SK-N-SH treated with all-trans-retinoic acid at 6 μM for 48 hours (cell line): ENCODE data around the gene PVALEF.

ENCODE experiments used
- ARNTL ChIP-seq: fragments of 450-650 bp; formaldehyde crosslinking; IDR thresholded peaks from 2 replicates; pipeline ENCODE4 v1.5.0; 2020; ENCODE audit warnings: low read depth, mild to moderate bottlenecking, moderate library complexity, borderline replicate concordance
- GLIS3 ChIP-seq: fragments of 250-450 bp; sonication (Bioruptor Pico); IDR thresholded peaks from 2 replicates; pipeline ENCODE4 v1.5.0; 2020; ENCODE audit warnings: mild to moderate bottlenecking, moderate library complexity
- ISL1 ChIP-seq: fragments of 250-450 bp; sonication (Bioruptor Pico); IDR thresholded peaks from 2 replicates; pipeline ENCODE4 v2.1.2; 2022; ENCODE audit warnings: mild to moderate bottlenecking, moderate library complexity
- PPARA ChIP-seq: fragments of 250-450 bp; sonication (Bioruptor Pico); IDR thresholded peaks from 2 replicates; pipeline ENCODE4 v1.5.0; 2020; ENCODE audit warnings: mild to moderate bottlenecking, borderline replicate concordance
- SNAI2 ChIP-seq: fragments of 250-450 bp; sonication (Bioruptor Pico); IDR thresholded peaks from 2 replicates; pipeline ENCODE4 v1.5.0; 2020; ENCODE audit warnings: mild to moderate bottlenecking, moderate library complexity
- TOX ChIP-seq: fragments of 250-450 bp; sonication (Bioruptor Pico); IDR thresholded peaks from 2 replicates; pipeline ENCODE4 v1.8.0; 2021; ENCODE audit warnings: mild to moderate bottlenecking, moderate library complexity, borderline replicate concordance
- ZC3H10 ChIP-seq: fragments of 250-450 bp; sonication (Bioruptor Pico); IDR thresholded peaks from 2 replicates; pipeline ENCODE4 v1.5.1; 2021; ENCODE audit warnings: mild to moderate bottlenecking, moderate library complexity
- ZFP3 ChIP-seq: fragments of 250-450 bp; sonication (Bioruptor Pico); IDR thresholded peaks from 2 replicates; pipeline ENCODE4 v1.5.0; 2020; ENCODE audit warnings: mild to moderate bottlenecking, moderate library complexity
- ZFP30 ChIP-seq: fragments of 450-650 bp; formaldehyde crosslinking; IDR thresholded peaks from 2 replicates; pipeline ENCODE4 v1.5.0; 2022; ENCODE audit warnings: mild to moderate bottlenecking, moderate library complexity
- ZNF70 ChIP-seq: fragments of 450-650 bp; formaldehyde crosslinking; IDR thresholded peaks from 2 replicates; pipeline ENCODE4 v1.5.0; 2020; ENCODE audit warnings: mild to moderate bottlenecking, moderate library complexity
- TF ChIP-seq, protein P1 (sequence below): fragments of 250-450 bp; sonication (Bioruptor Pico); IDR thresholded peaks from 2 replicates; pipeline ENCODE4 v1.5.1; 2020; ENCODE audit warnings: low read depth, mild to moderate bottlenecking, moderate library complexity
- TF ChIP-seq, protein P2 (sequence below): fragments of 250-450 bp; sonication (Bioruptor Pico); IDR thresholded peaks from 2 replicates; pipeline ENCODE4 v1.8.0; 2021; ENCODE audit warnings: low read depth, mild to moderate bottlenecking, moderate library complexity, borderline replicate concordance
- TF ChIP-seq, protein P3 (sequence below): fragments of 250-450 bp; sonication (Bioruptor Pico); IDR thresholded peaks from 2 replicates; pipeline ENCODE4 v1.8.0; 2020; ENCODE audit warnings: mild to moderate bottlenecking, moderate library complexity, borderline replicate concordance

DNA sequence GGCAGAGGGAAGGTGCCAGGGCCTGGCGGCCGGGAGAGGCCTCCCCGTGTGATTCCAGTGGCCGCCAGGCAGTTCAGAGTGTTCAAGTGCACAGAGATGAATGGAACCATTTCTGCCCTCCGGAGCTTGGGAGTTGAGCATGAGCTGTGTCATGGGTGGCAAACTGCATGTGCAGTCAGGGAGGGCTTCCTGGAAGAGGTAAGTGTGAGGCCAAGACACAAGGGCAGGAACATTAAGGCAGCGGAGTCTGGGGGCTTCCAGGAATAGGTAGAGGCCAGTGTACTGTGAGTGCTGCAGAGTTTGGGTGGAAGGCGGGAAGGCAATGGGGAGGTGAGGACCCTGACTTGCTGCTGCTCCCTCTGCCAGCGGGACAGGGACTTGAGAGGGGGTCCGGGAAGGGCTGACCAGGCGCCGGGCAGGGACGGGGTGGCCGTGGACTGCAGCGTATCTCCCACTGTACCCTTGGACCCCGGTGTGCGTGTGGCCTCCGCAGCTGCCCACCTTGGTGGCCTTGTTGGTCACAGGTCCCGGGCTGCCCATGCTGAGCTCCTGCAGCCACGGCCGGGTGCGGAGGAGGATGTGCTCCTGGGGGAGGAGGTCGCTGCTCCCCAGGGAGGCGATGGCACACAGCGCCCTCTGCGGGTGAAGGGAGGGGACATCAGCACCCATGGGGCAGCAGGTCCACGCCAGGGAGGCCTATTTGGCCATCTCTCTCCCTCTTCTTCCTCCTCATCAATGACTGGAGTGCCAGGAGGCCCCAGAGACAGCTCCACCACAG lies 64.9 kb downstream of the PVALEF start:
- TF ChIP-seq, protein P1, sequence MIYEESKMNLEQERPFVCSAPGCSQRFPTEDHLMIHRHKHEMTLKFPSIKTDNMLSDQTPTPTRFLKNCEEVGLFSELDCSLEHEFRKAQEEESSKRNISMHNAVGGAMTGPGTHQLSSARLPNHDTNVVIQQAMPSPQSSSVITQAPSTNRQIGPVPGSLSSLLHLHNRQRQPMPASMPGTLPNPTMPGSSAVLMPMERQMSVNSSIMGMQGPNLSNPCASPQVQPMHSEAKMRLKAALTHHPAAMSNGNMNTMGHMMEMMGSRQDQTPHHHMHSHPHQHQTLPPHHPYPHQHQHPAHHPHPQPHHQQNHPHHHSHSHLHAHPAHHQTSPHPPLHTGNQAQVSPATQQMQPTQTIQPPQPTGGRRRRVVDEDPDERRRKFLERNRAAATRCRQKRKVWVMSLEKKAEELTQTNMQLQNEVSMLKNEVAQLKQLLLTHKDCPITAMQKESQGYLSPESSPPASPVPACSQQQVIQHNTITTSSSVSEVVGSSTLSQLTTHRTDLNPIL (CRISPR knock-in tag), result no peak
- no peak for TF ChIP-seq ISL1 (CRISPR knock-in tag)
- TF ChIP-seq SNAI2 (CRISPR knock-in tag), result no peak
- no peak for TF ChIP-seq ZFP3 (CRISPR knock-in tag)
- no peak for TF ChIP-seq ZFP30 (CRISPR knock-in tag)
- no peak for TF ChIP-seq TOX (CRISPR knock-in tag)
- no peak for TF ChIP-seq ZNF70
- TF ChIP-seq GLIS3, result no peak
- TF ChIP-seq, protein P2, sequence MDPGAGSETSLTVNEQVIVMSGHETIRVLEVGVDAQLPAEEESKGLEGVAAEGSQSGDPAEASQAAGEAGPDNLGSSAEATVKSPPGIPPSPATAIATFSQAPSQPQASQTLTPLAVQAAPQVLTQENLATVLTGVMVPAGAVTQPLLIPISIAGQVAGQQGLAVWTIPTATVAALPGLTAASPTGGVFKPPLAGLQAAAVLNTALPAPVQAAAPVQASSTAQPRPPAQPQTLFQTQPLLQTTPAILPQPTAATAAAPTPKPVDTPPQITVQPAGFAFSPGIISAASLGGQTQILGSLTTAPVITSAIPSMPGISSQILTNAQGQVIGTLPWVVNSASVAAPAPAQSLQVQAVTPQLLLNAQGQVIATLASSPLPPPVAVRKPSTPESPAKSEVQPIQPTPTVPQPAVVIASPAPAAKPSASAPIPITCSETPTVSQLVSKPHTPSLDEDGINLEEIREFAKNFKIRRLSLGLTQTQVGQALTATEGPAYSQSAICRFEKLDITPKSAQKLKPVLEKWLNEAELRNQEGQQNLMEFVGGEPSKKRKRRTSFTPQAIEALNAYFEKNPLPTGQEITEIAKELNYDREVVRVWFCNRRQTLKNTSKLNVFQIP (CRISPR knock-in tag), result no peak
- TF ChIP-seq, protein P3, sequence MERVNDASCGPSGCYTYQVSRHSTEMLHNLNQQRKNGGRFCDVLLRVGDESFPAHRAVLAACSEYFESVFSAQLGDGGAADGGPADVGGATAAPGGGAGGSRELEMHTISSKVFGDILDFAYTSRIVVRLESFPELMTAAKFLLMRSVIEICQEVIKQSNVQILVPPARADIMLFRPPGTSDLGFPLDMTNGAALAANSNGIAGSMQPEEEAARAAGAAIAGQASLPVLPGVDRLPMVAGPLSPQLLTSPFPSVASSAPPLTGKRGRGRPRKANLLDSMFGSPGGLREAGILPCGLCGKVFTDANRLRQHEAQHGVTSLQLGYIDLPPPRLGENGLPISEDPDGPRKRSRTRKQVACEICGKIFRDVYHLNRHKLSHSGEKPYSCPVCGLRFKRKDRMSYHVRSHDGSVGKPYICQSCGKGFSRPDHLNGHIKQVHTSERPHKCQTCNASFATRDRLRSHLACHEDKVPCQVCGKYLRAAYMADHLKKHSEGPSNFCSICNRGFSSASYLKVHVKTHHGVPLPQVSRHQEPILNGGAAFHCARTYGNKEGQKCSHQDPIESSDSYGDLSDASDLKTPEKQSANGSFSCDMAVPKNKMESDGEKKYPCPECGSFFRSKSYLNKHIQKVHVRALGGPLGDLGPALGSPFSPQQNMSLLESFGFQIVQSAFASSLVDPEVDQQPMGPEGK, result no peak
- TF ChIP-seq ARNTL (CRISPR knock-in tag), result no peak
- TF ChIP-seq ZC3H10 (CRISPR knock-in tag), result no peak
- no peak for TF ChIP-seq PPARA (CRISPR knock-in tag)
